ENCODE measurements around the gene IFTAP.

GRCh38 chr11:36601155-36601554 is 6.9 kb downstream of the IFTAP start:
- TF ChIP-seq CTCF (IDR thresholded peaks at IDR 0.05; ENCODE audit: borderline replicate concordance, extremely low read depth, low read length, poor library complexity, severe bottlenecking), result no peak
- no peak for TF ChIP-seq EZH2 (IDR thresholded peaks at IDR 0.05; ENCODE audit: borderline replicate concordance, low read depth, low read length, severe bottlenecking)
